Upper lobe of left lung (tissue), 6 donors: ENCODE measurements around the gene IQUB. TPM values are rescaled to one million over a fixed set of nuclear protein-coding genes. Genes with fewer than 3 reads are reported as not detected.

Experiments
- ATAC-seq, 2 donors: fragments of 200-7000 bp; cut with Tn5 transposase; one replicate each; pipeline ENCODE4 v1.9.1; 2022; ENCODE audit warnings: mild to moderate bottlenecking in 2 of 2, moderate library complexity in 2 of 2; ENCODE audit not compliant: low FRiP score in 2 of 2
- DNase-seq, 2 donors: peaks; one replicate each; pipeline ENCODE4 v3.0.0-alpha.2; 2019 to 2020
- H3K27ac ChIP-seq, 4 donors: fragments of 200-600 bp; sonication (generic); one replicate each; pipeline ENCODE4 v1.5.1; 2016 to 2019
- H3K27me3 ChIP-seq, 4 donors: fragments of 200-600 bp; sonication (generic); one replicate each; pipeline ENCODE4 v1.5.1; 2017 to 2019
- H3K36me3 ChIP-seq, 4 donors: fragments of 200-600 bp; sonication (generic); one replicate each; pipeline ENCODE4 v1.5.1; 2016 to 2019
- H3K4me1 ChIP-seq, 4 donors: fragments of 200-600 bp; sonication (generic); one replicate each; pipeline ENCODE4 v1.5.1; 2018 to 2019
- H3K4me3 ChIP-seq, 4 donors: fragments of 200-600 bp; sonication (generic); one replicate each; pipeline ENCODE4 v1.5.1; 2017 to 2019; ENCODE audit warnings: mild to moderate bottlenecking in 2 of 4, moderate library complexity in 1 of 4
- H3K9me3 ChIP-seq, 4 donors: fragments of 200-600 bp; sonication (generic); one replicate each; pipeline ENCODE4 v1.5.1; 2018 to 2019
- CTCF ChIP-seq, 6 experiments: fragments of 450-650 bp in 4 of 6; fragments of 200-600 bp in 2 of 6; sonication (generic) in 2 of 6; IDR thresholded peaks; one replicate each; pipeline ENCODE4 v1.5.1; 2016 to 2019; ENCODE audit warnings: antibody characterized with exemption in 6 of 6
- EP300 ChIP-seq, 4 donors: sonication (generic); formaldehyde crosslinking; IDR thresholded peaks; one replicate each; pipeline ENCODE4 v1.5.1; 2017; ENCODE audit warnings: antibody characterized with exemption in 4 of 4, control low read depth in 2 of 4
- POLR2A ChIP-seq, 4 donors: fragments of 450-650 bp; IDR thresholded peaks; one replicate each; pipeline ENCODE4 v1.5.1; 2016 to 2017; ENCODE audit warnings: antibody characterized with exemption in 4 of 4, mild to moderate bottlenecking in 2 of 4
- POLR2AphosphoS5 ChIP-seq, 2 donors: sonication (generic); formaldehyde crosslinking; IDR thresholded peaks; one replicate each; pipeline ENCODE4 v1.5.1; 2017; ENCODE audit warnings: antibody characterized with exemption in 2 of 2
- WGBS, 2 donors: methylation state at CpG; one replicate each; pipeline ENCODE4 v1.1.5; 2017 to 2018; 5-methylcytosine and 5-hydroxymethylcytosine counted together
- total RNA-seq, 6 donors: library from RNA; depleted of rRNA in 4 of 6; stranded (reverse); fragments of >200 nt in 4 of 6; gene quantifications; one replicate each; pipeline versions ENCODE4 v1.1.0 to v1.2.1, GENCODE V29; 2016 to 2021
- donor health status: DM: no; HTN: no; CAD: no; lungs with moderate emphysema.
- donor health status: DM: no; HTN: yes; CAD: no; lungs with severe emphysema.

Gene IQUB
- total RNA-seq, 6 donors from 2014 or later, result 0.66 to 19.7 (median 2.0) TPM

GRCh38 chr7:123573896-123574467, 39.6 kb upstream of the IQUB start:
- Histone ChIP-seq H3K27ac (no peak overlapping the region), H3K9me3 (no peaks in the 10 kb centered on the region), H3K27me3 (no peaks in the 10 kb centered on the region), H3K36me3 (no peaks in the 10 kb centered on the region), H3K4me3 (no peak overlapping the region), H3K4me1 (peaks cover 0 to 3% (median 0%) of the 10 kb centered on the region in 4 donors)
- TF ChIP-seq POLR2A (IDR thresholded peaks at IDR 0.05), result no peak
- DNase-seq (no peak), ATAC-seq (no peak)
- WGBS, 2 donors, result 84 to 89% methylated on average over 2 of the region's 2 CpGs

GRCh38 chr7:123573341-123573740, 38.9 kb upstream of the IQUB start:
- no peaks in the 10 kb centered on the region for H3K27me3 ChIP-seq
- H3K36me3 ChIP-seq, result no peaks in the 10 kb centered on the region
- H3K4me1 ChIP-seq, result peaks cover 0 to 3% (median 0%) of the 10 kb centered on the region in 4 donors
- ATAC-seq, result no peak
- DNase-seq, result no peak
- no peaks in the 10 kb centered on the region for H3K9me3 ChIP-seq
- no peak for TF ChIP-seq CTCF (IDR thresholded peaks at IDR 0.05)
- TF ChIP-seq POLR2A (IDR thresholded peaks at IDR 0.05), result no peak
- TF ChIP-seq POLR2AphosphoS5 (IDR thresholded peaks at IDR 0.05), result no peak
- TF ChIP-seq EP300 (IDR thresholded peaks at IDR 0.05), result no peak
- no peak overlapping the region for H3K4me3 ChIP-seq
- 72 to 81% methylated on average over 3 of the region's 3 CpGs for WGBS, 2 donors
- no peak overlapping the region for H3K27ac ChIP-seq

- H3K9me3 ChIP-seq, result no peaks in the 10 kb centered on the region
- DNase-seq (no peak), ATAC-seq (no peak)
- no peaks in the 10 kb centered on the region for H3K27me3 ChIP-seq
- 76 to 87% methylated on average over 1 of the region's 1 CpG for WGBS, 2 donors
- H3K27ac ChIP-seq, result no peak overlapping the region
- no peaks in the 10 kb centered on the region for H3K36me3 ChIP-seq
- no peak for TF ChIP-seq EP300 (IDR thresholded peaks at IDR 0.05)
- TF ChIP-seq POLR2AphosphoS5 (IDR thresholded peaks at IDR 0.05), result no peak
- no peak for TF ChIP-seq POLR2A (IDR thresholded peaks at IDR 0.05)
- TF ChIP-seq CTCF (IDR thresholded peaks at IDR 0.05), result no peak
- no peak overlapping the region for H3K4me3 ChIP-seq
- H3K4me1 ChIP-seq, result peaks cover 0 to 3% (median 0%) of the 10 kb centered on the region in 4 donors
Measured at GRCh38 chr7:123571684-123572083, 37.3 kb upstream of the IQUB start.

GRCh38 chr7:123571187-123571586, 36.8 kb upstream of the IQUB start:
- no peak overlapping the region for H3K27ac ChIP-seq
- TF ChIP-seq POLR2A (IDR thresholded peaks at IDR 0.05) (no peak), CTCF (IDR thresholded peaks at IDR 0.05) (no peak), EP300 (IDR thresholded peaks at IDR 0.05) (no peak), POLR2AphosphoS5 (IDR thresholded peaks at IDR 0.05) (no peak)
- H3K27me3 ChIP-seq, result no peaks in the 10 kb centered on the region
- no peak overlapping the region for H3K4me3 ChIP-seq
- no peak for DNase-seq
- no peaks in the 10 kb centered on the region for H3K9me3 ChIP-seq
- no peaks in the 10 kb centered on the region for H3K36me3 ChIP-seq
- ATAC-seq, result no peak
- H3K4me1 ChIP-seq, result peaks cover 0 to 3% (median 0%) of the 10 kb centered on the region in 4 donors
- WGBS, 2 donors, result 47% methylated on average over 1 of the region's 1 CpG

- no peak overlapping the region for H3K4me3 ChIP-seq
- ATAC-seq (no peak), DNase-seq (no peak)
- no peak for TF ChIP-seq POLR2AphosphoS5 (IDR thresholded peaks at IDR 0.05)
- 66 to 74% methylated on average over 4 of the region's 4 CpGs for WGBS, 2 donors
- peaks cover 0 to 3% (median 0%) of the 10 kb centered on the region in 4 donors for H3K4me1 ChIP-seq
- no peak overlapping the region for H3K27ac ChIP-seq
- H3K27me3 ChIP-seq, result no peaks in the 10 kb centered on the region
- H3K36me3 ChIP-seq, result no peaks in the 10 kb centered on the region
- no peaks in the 10 kb centered on the region for H3K9me3 ChIP-seq
Measured at GRCh38 chr7:123570390-123571182, 36.2 kb upstream of the IQUB start.
